Endometrium (tissue), 2 donors: Measurements from ENCODE around the gene AKAP13.

Source experiments
- FAIRE-seq: peaks from 2 replicates; lab custom pipeline; 2012; peaks lifted over from hg19 to GRCh38; lab: Jason Lieb, UNC
- donor health status: control.
- donor health status: control.

Gene AKAP13

GRCh38 chr15:85445361-85445760 lies 65.0 kb downstream of the AKAP13 start:
- FAIRE-seq = no peak

- no peak for FAIRE-seq
These were observed 70.8 kb downstream of the AKAP13 start for GRCh38 chr15:85451099-85451700.

GRCh38 chr15:85452436-85452835 lies 72.0 kb downstream of the AKAP13 start:
- no peak for FAIRE-seq

- FAIRE-seq = no peak
These were observed 72.9 kb downstream of the AKAP13 start for GRCh38 chr15:85453144-85453872.

- FAIRE-seq = no peak
These were observed 74.0 kb downstream of the AKAP13 start for GRCh38 chr15:85454403-85454802.

- FAIRE-seq = no peak
These were observed 75.5 kb downstream of the AKAP13 start for GRCh38 chr15:85455891-85456290.

GRCh38 chr15:85456798-85457197 lies 76.4 kb downstream of the AKAP13 start:
- FAIRE-seq = no peak

- FAIRE-seq = no peak
These were observed 77.1 kb downstream of the AKAP13 start for GRCh38 chr15:85457392-85457968.

- FAIRE-seq = no peak
These were observed 78.4 kb downstream of the AKAP13 start for GRCh38 chr15:85458764-85459163.

- FAIRE-seq = no peak
These were observed 81.6 kb downstream of the AKAP13 start for GRCh38 chr15:85462029-85462428.

- no peak for FAIRE-seq
These were observed 83.0 kb downstream of the AKAP13 start for GRCh38 chr15:85463276-85463892.

GRCh38 chr15:85463976-85464375 lies 83.6 kb downstream of the AKAP13 start:
- no peak for FAIRE-seq

- FAIRE-seq = no peak
These were observed 84.1 kb downstream of the AKAP13 start for GRCh38 chr15:85464471-85464870.

- no peak for FAIRE-seq
These were observed 90.3 kb downstream of the AKAP13 start for GRCh38 chr15:85470563-85471271.

- FAIRE-seq = no peak
These were observed 91.9 kb downstream of the AKAP13 start for GRCh38 chr15:85472349-85472748.

GRCh38 chr15:85473455-85473854 lies 93.1 kb downstream of the AKAP13 start:
- FAIRE-seq = no peak

GRCh38 chr15:85474700-85475316 lies 94.4 kb downstream of the AKAP13 start:
- FAIRE-seq = no peak

GRCh38 chr15:85475317-85475701 lies 94.9 kb downstream of the AKAP13 start:
- FAIRE-seq = no peak

- FAIRE-seq = no peak
These were observed 95.3 kb downstream of the AKAP13 start for GRCh38 chr15:85475711-85476110.

GRCh38 chr15:85477061-85477460 lies 96.7 kb downstream of the AKAP13 start:
- no peak for FAIRE-seq

GRCh38 chr15:85477730-85478129 lies 97.3 kb downstream of the AKAP13 start:
- FAIRE-seq = no peak

- no peak for FAIRE-seq
These were observed 98.8 kb downstream of the AKAP13 start for GRCh38 chr15:85479071-85479647.
